Stimulated activated CD4-positive, alpha-beta T cell treated with anti-CD3 and anti-CD28 coated beads, Interleukin-2, amount 100 ng/mL, for 48 hours (primary cell): ENCODE results near the gene RAD51D.
"Not testable (repeated sequence)": the region's sequence is repeated elsewhere in the genome, so short reads cannot be mapped to it uniquely, and the experiment has no call there.

Experiments
- DNase-seq, 2 donors: peaks; one replicate each; pipeline ENCODE4 v3.0.0-alpha.2; 2020

Gene RAD51D

GRCh38 chr17:35141681-35142466 is 22.2 kb upstream of the RAD51D start, which contains the start of gene NLE1:
Gene NLE1 (minus strand): TSS chr17:35142303. CDS start chr17:35142275, 28 bp downstream.
- peak; percentile 90 to 95 for DNase-seq

- no peak for DNase-seq
Observed at GRCh38 chr17:35138218-35138617, 18.6 kb upstream of the RAD51D start.

- no peak for DNase-seq
Observed at GRCh38 chr17:35135322-35135721, 15.7 kb upstream of the RAD51D start.

GRCh38 chr17:35132816-35133550 is 13.3 kb upstream of the RAD51D start:
- DNase-seq, result no peak

- DNase-seq, result no peak
Observed at GRCh38 chr17:35132099-35132498, 12.4 kb upstream of the RAD51D start.

GRCh38 chr17:35130392-35130791 is 10.7 kb upstream of the RAD51D start:
- no peak for DNase-seq

- DNase-seq, result no peak
Observed at GRCh38 chr17:35129973-35130351, 10.3 kb upstream of the RAD51D start.

- no peak for DNase-seq
Observed at GRCh38 chr17:35129154-35129972, 9.7 kb upstream of the RAD51D start.

- no peak for DNase-seq
Observed at GRCh38 chr17:35127751-35128514, 8.3 kb upstream of the RAD51D start.

- no peak for DNase-seq
Observed at GRCh38 chr17:35121315-35121714, 1.7 kb upstream of the RAD51D start, which contains the start of gene FNDC8. Gene FNDC8 (plus strand): TSS chr17:35121615. CDS start chr17:35121694, 79 bp downstream.

- DNase-seq, result no peak
Observed at GRCh38 chr17:35117984-35118383, 1.7 kb downstream of the RAD51D start.

GRCh38 chr17:35116845-35117244 is 2.8 kb downstream of the RAD51D start:
- no peak for DNase-seq

- DNase-seq, result not testable (repeated sequence)
Observed at GRCh38 chr17:35110791-35111190, 8.9 kb downstream of the RAD51D start.

- DNase-seq, result no peak
Observed at GRCh38 chr17:35104844-35105450, 14.7 kb downstream of the RAD51D start.

GRCh38 chr17:35103271-35103670 is 16.4 kb downstream of the RAD51D start:
- DNase-seq, result no peak

GRCh38 chr17:35101725-35102124 is 17.9 kb downstream of the RAD51D start:
- no peak for DNase-seq

GRCh38 chr17:35101036-35101435 is 18.6 kb downstream of the RAD51D start:
- DNase-seq, result no peak

- DNase-seq, result no peak
Observed at GRCh38 chr17:35099908-35100307, 19.8 kb downstream of the RAD51D start.

GRCh38 chr17:35097776-35098175 is 21.9 kb downstream of the RAD51D start:
- no peak for DNase-seq

GRCh38 chr17:35095741-35096140 is 23.9 kb downstream of the RAD51D start:
- DNase-seq, result no peak

- no peak for DNase-seq
Observed at GRCh38 chr17:35094902-35095301, 24.8 kb downstream of the RAD51D start.

GRCh38 chr17:35090707-35091106 is 29.0 kb downstream of the RAD51D start:
- not testable (repeated sequence) for DNase-seq
